Lower lobe of right lung (tissue), 2 donors: ENCODE results near the gene S100A2. TPM values are rescaled to one million over a fixed set of nuclear protein-coding genes. Genes with fewer than 3 reads are reported as not detected.
A peak's percentile ranks its signal among the peaks of the same experiment; 100 is the strongest.

Experiments used
- ATAC-seq, 2 donors: fragments of 200-7000 bp; cut with Tn5 transposase; one replicate each; pipeline ENCODE4 v1.9.1; 2020 to 2022; ENCODE audit warnings: mild to moderate bottlenecking in 2 of 2, moderate library complexity in 2 of 2
- DNase-seq: peaks from one replicate; pipeline ENCODE4 v3.0.0-alpha.2; 2020
- H3K27ac ChIP-seq: fragments of 200-600 bp; one replicate; pipeline ENCODE4 v1.8.0; 2022
- H3K27me3 ChIP-seq: fragments of 200-600 bp; one replicate; pipeline ENCODE4 v1.8.0; 2022; ENCODE audit warnings: low read depth
- H3K36me3 ChIP-seq: fragments of 200-600 bp; one replicate; pipeline ENCODE4 v1.8.0; 2022; ENCODE audit warnings: mild to moderate bottlenecking
- H3K4me1 ChIP-seq: fragments of 200-600 bp; one replicate; pipeline ENCODE4 v1.8.0; 2022
- H3K4me3 ChIP-seq: fragments of 200-600 bp; one replicate; pipeline ENCODE4 v1.8.0; 2022; ENCODE audit warnings: mild to moderate bottlenecking
- H3K9me3 ChIP-seq: fragments of 200-600 bp; one replicate; pipeline ENCODE4 v1.8.0; 2022
- intact Hi-C: fragments of 100-400 bp; cut with DNase I; formaldehyde crosslinking; loops from one replicate; pipeline ENCODE4 v1.11.0; 2022
- total RNA-seq: library from RNA; stranded (reverse); fragmentation: NEBNext Ultra II Directional; extraction: Animal tissue kit (Norgen Biotek cat#: 25700); gene quantifications from one replicate; pipeline ENCODE4 v1.2.1, GENCODE V29; 2021
- TF ChIP-seq, protein P1 (sequence below): fragments of 200-600 bp; IDR thresholded peaks from one replicate; pipeline ENCODE4 v1.8.0; 2022; ENCODE audit warnings: antibody characterized with exemption, mild to moderate bottlenecking
- donor health status: DM: no; HTN: yes; CAD: no; lungs with severe emphysema.

S100A2 gene
- total RNA-seq, 1 donor from 2014 or later = 3.8 TPM

DNA sequence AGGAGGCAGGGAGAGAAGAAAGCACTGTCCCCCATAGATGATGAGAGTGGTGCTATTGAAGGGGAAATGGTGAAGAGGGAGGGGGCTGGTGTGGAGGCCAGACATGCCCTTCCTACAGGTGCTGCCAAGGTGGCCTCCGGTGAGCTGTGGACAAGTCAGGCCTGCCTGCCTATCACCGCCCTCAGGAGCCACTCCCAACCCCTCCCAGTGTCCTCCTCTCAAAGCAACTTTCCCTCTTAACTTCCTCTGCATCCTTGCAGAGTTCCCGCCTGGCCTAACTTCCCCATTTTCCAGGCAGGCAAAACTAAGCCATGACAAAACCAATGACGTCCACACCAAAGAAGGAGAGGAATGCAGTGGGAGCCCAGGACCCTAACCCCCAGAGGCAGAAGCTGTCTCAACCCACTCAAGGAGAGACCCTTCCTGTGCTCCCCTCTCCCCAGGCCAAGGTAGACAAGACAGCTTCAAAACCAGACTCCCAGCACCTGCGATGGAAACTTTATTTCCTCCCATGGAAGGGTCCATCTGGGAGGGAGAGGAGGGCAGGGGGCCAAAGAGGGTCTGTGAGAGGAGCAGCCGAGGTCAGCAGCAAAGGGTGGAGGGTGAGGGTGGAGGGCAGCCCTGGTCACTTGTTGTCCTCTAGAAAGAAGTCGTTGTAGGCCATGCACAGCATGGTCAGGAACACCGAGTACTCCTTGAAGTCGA is 28.8 kb downstream of the S100A2 start:
- DNase-seq = peak; percentile 78
- Histone ChIP-seq H3K4me1 (peaks cover 63% of the 10 kb centered on the region), H3K27me3 (no peaks in the 10 kb centered on the region), H3K27ac (peak overlapping the region; percentile 100), H3K4me3 (peak overlapping the region; percentile 98), H3K36me3 (peaks cover 12% of the 10 kb centered on the region), H3K9me3 (no peaks in the 10 kb centered on the region)
- ATAC-seq = peak; percentile 36 to 41
- intact Hi-C loops = no loop called here
- TF ChIP-seq, protein P1, sequence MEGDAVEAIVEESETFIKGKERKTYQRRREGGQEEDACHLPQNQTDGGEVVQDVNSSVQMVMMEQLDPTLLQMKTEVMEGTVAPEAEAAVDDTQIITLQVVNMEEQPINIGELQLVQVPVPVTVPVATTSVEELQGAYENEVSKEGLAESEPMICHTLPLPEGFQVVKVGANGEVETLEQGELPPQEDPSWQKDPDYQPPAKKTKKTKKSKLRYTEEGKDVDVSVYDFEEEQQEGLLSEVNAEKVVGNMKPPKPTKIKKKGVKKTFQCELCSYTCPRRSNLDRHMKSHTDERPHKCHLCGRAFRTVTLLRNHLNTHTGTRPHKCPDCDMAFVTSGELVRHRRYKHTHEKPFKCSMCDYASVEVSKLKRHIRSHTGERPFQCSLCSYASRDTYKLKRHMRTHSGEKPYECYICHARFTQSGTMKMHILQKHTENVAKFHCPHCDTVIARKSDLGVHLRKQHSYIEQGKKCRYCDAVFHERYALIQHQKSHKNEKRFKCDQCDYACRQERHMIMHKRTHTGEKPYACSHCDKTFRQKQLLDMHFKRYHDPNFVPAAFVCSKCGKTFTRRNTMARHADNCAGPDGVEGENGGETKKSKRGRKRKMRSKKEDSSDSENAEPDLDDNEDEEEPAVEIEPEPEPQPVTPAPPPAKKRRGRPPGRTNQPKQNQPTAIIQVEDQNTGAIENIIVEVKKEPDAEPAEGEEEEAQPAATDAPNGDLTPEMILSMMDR = no peak

DNA sequence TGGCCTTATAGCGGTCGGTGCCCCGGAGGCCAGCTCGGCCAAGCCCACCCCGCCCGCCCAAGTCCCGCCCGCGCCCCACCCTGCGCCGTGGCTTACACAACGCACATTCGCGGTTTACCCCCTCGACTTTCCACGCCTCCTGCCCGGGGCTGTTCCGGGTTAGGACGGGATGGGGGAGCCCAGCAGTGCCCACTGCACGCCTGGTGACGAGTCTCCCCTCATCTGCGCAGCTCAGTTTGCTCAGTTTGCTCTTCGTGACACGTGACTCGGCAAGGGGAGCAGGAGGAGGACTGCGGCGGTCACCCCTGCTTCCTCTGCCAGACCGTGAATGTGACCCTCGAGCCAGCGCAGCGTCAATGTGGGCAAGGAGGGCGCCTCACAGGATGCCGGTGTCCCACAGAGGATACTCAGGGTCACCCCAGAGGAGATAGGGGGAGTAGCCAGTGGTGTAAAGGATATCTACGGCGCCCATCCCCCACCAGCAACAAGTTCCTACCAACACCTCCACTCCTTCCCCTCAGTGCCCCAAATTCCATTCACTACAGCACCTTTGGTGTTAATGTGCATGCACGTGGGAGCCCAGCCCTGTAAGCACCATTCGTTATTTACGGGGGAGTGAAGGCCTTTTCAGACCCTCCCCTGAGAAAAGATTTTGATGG is 29.5 kb downstream of the S100A2 start:
- Histone ChIP-seq H3K9me3 (no peaks in the 10 kb centered on the region), H3K4me1 (peaks cover 57% of the 10 kb centered on the region), H3K27me3 (no peaks in the 10 kb centered on the region), H3K36me3 (peaks cover 12% of the 10 kb centered on the region), H3K27ac (peak overlapping the region; percentile 100), H3K4me3 (peak overlapping the region; percentile 98)
- intact Hi-C loops = no loop called here
- peak; percentile 96 for DNase-seq
- peak; percentile 87 to 92 for ATAC-seq
- TF ChIP-seq, protein P1 = no peak

GRCh38 chr1:153535242-153536011 is 30.2 kb downstream of the S100A2 start, which contains the start of gene S100A6:
Gene S100A6 (minus strand): TSS chr1:153535991. CDS start chr1:153535339, 652 bp downstream.
- ATAC-seq = peak; percentile 71 to 78
- Histone ChIP-seq H3K9me3 (no peaks in the 10 kb centered on the region), H3K4me1 (peaks cover 50% of the 10 kb centered on the region), H3K36me3 (peaks cover 12% of the 10 kb centered on the region), H3K27ac (peak within 1 kb of the TSS; percentile 100), H3K27me3 (no peaks in the 10 kb centered on the region), H3K4me3 (peak within 1 kb of the TSS; percentile 98)
- intact Hi-C loops = no loop called here
- DNase-seq = peak; percentile 85
- TF ChIP-seq, protein P1 = no peak

- DNase-seq = no peak
- no peaks in the 10 kb centered on the region for H3K9me3 ChIP-seq
- intact Hi-C loops = loop anchor here (5.0 kb wide), 1 partner anchor 32 kb away; the partner anchor contains the start of gene S100A2
- peaks cover 46% of the 10 kb centered on the region for H3K4me1 ChIP-seq
- ATAC-seq = no peak
- TF ChIP-seq, protein P1 = no peak
- H3K36me3 ChIP-seq = peaks cover 12% of the 10 kb centered on the region
- H3K4me3 ChIP-seq = peak overlapping the region; percentile 98
- H3K27me3 ChIP-seq = no peaks in the 10 kb centered on the region
- peak overlapping the region; percentile 100 for H3K27ac ChIP-seq
These were observed 30.8 kb downstream of the S100A2 start for GRCh38 chr1:153534925-153535241.

DNA sequence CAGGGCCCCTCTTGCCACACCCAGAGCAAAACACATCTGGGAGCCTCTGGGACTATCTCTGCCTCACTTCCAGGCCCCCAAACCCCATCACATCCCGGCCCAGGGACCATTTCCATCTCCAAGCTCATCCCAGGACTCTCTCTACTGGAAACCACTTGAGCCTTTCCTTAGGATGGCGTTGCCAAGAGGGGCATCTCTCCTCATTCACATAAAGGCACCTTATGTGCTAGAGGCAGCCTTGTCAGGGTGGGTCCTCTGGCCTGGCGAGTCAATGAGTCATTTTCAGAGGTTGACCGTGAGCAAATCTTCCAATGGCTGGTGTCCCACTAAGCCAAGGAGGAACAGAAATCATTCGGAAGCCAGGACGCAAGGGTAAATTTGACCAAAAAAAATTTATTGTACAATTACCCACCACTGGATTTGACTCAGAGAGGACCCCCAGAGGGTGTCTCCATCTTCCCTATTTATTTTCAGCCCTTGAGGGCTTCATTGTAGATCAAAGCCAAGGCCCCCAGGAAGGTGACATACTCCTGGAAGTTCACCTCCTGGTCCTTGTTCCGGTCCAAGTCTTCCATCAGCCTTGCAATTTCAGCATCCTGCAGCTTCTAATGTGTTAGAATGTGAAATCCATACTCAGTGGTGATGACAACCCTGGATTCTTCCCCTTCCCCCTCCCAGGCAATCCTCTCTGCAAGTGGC is 31.3 kb downstream of the S100A2 start:
- peaks cover 46% of the 10 kb centered on the region for H3K4me1 ChIP-seq
- H3K9me3 ChIP-seq = no peaks in the 10 kb centered on the region
- TF ChIP-seq, protein P1 = no peak
- no peak for ATAC-seq
- H3K36me3 ChIP-seq = peaks cover 12% of the 10 kb centered on the region
- intact Hi-C loops = loop anchor here (5.0 kb wide), 1 partner anchor 33 kb away; the partner anchor contains the start of gene S100A2
- H3K27ac ChIP-seq = peak overlapping the region; percentile 100
- no peak for DNase-seq
- H3K27me3 ChIP-seq = no peaks in the 10 kb centered on the region
- peak overlapping the region; percentile 98 for H3K4me3 ChIP-seq
